Karpas-422 (cell line): ENCODE measurements around the gene WDR31. TPM values are rescaled to one million over a fixed set of nuclear protein-coding genes. Genes with fewer than 3 reads are reported as not detected.
A peak's percentile ranks its signal among the peaks of the same experiment; 100 is the strongest.

Experiments used
- DNase-seq: peaks from one replicate; pipeline ENCODE4 v3.0.0-alpha.2; 2015
- H2AFZ ChIP-seq: fragments of 200-600 bp; sonication (generic); 2 replicates; pipeline ENCODE4 v1.6.1; 2014; ENCODE audit warnings: antibody characterized with exemption, low read length, mixed read lengths
- H3K27ac ChIP-seq: fragments of 200-600 bp; sonication (generic); 2 replicates; pipeline ENCODE4 v1.5.1; 2014; ENCODE audit warnings: mild to moderate bottlenecking, low read length, moderate library complexity
- H3K27me3 ChIP-seq: fragments of 200-600 bp; sonication (generic); 2 replicates; pipeline ENCODE4 v1.6.1; 2014; ENCODE audit warnings: low read length, mixed read lengths
- H3K36me3 ChIP-seq: fragments of 200-600 bp; sonication (generic); 2 replicates; pipeline ENCODE4 v1.6.1; 2014; ENCODE audit warnings: low read length, mixed read lengths; ENCODE audit not compliant: insufficient read depth
- H3K4me1 ChIP-seq: fragments of 200-600 bp; sonication (generic); 2 replicates; pipeline ENCODE4 v1.6.1; 2014; ENCODE audit warnings: mild to moderate bottlenecking, low read length, mixed read lengths
- H3K4me2 ChIP-seq: fragments of 200-600 bp; sonication (generic); 2 replicates; pipeline ENCODE4 v1.6.1; 2014; ENCODE audit warnings: low read length, low read depth, mild to moderate bottlenecking; ENCODE audit not compliant: poor library complexity, severe bottlenecking
- H3K4me3 ChIP-seq: fragments of 200-600 bp; sonication (generic); 2 replicates; pipeline ENCODE4 v1.5.1; 2014; ENCODE audit warnings: mild to moderate bottlenecking, antibody characterized with exemption, low read length, mixed read lengths
- H3K79me2 ChIP-seq: fragments of 200-600 bp; sonication (generic); 2 replicates; pipeline ENCODE4 v1.6.1; 2014; ENCODE audit warnings: mild to moderate bottlenecking, low read length, mixed read lengths
- H3K9ac ChIP-seq: fragments of 200-600 bp; sonication (generic); 2 replicates; pipeline ENCODE4 v1.6.0; 2014; ENCODE audit warnings: low read length
- H3K9me2 ChIP-seq: fragments of 200-600 bp; sonication (generic), shearing (Covaris generic); replicated peaks from 2 replicates; pipeline ENCODE4 v1.6.0; 2014; ENCODE audit warnings: mild to moderate bottlenecking, low read length, moderate library complexity; ENCODE audit not compliant: insufficient read depth
- H3K9me3 ChIP-seq: fragments of 300-700, 200-600 bp; sonication (generic); 2 replicates; pipeline ENCODE4 v1.6.1; 2014; ENCODE audit warnings: low read length, mixed read lengths
- H4K20me1 ChIP-seq: fragments of 200-600 bp; sonication (generic); 2 replicates; pipeline ENCODE4 v1.6.1; 2014; ENCODE audit warnings: mild to moderate bottlenecking, antibody characterized with exemption, low read length, low read depth; ENCODE audit not compliant: insufficient read depth
- total RNA-seq: library from RNA; depleted of rRNA; stranded (reverse); fragments of >200 nt; shearing (Covaris generic); gene quantifications from 2 replicates; pipeline ENCODE4 v1.2.3, GENCODE V29; 2014; ENCODE audit warnings: low replicate concordance

Gene WDR31
- total RNA-seq, 1 experiment from 2014 or later: 0.56 TPM

- no peaks in the 10 kb centered on the region for H3K36me3 ChIP-seq
- H3K4me1 ChIP-seq: peaks cover 8% of the 10 kb centered on the region
- H3K9me2 ChIP-seq: no peaks in the 10 kb centered on the region
- no peak overlapping the region for H2AFZ ChIP-seq
- no peaks in the 10 kb centered on the region for H4K20me1 ChIP-seq
- H3K27ac ChIP-seq: no peak overlapping the region
- DNase-seq: no peak
- no peaks in the 10 kb centered on the region for H3K9me3 ChIP-seq
- H3K9ac ChIP-seq: no peak overlapping the region
- H3K4me3 ChIP-seq: no peak overlapping the region
- H3K27me3 ChIP-seq: no peaks in the 10 kb centered on the region
- H3K4me2 ChIP-seq: no peak overlapping the region
- H3K79me2 ChIP-seq: no peaks in the 10 kb centered on the region
Measured at GRCh38 chr9:113350107-113350661, 10.1 kb upstream of the WDR31 start.

- no peak for DNase-seq
- Histone ChIP-seq H3K9me3 (no peaks in the 10 kb centered on the region), H3K9me2 (no peaks in the 10 kb centered on the region), H3K4me2 (no peak within 1 kb of the TSS), H4K20me1 (no peaks in the 10 kb centered on the region), H3K9ac (no peak within 1 kb of the TSS), H3K79me2 (no peaks in the 10 kb centered on the region), H3K27ac (no peak within 1 kb of the TSS), H3K4me1 (peaks cover 8% of the 10 kb centered on the region), H3K4me3 (no peak within 1 kb of the TSS), H3K36me3 (no peaks in the 10 kb centered on the region), H3K27me3 (no peaks in the 10 kb centered on the region), H2AFZ (no peak within 1 kb of the TSS)
Measured at GRCh38 chr9:113349445-113350094, 9.5 kb upstream of the WDR31 start, which contains the start of gene BSPRY. TSS of gene BSPRY (plus strand) at chr9:113349541. CDS start at chr9:113349580, 39 bp downstream.

GRCh38 chr9:113349066-113349444 is 9.0 kb upstream of the WDR31 start:
- no peak overlapping the region for H3K4me3 ChIP-seq

GRCh38 chr9:113348437-113348836 is 8.4 kb upstream of the WDR31 start:
- H3K4me1 ChIP-seq: peaks cover 8% of the 10 kb centered on the region
- H3K9me2 ChIP-seq: no peaks in the 10 kb centered on the region
- no peaks in the 10 kb centered on the region for H3K27me3 ChIP-seq
- no peaks in the 10 kb centered on the region for H3K9me3 ChIP-seq
- no peaks in the 10 kb centered on the region for H4K20me1 ChIP-seq
- no peak for DNase-seq
- H3K36me3 ChIP-seq: no peaks in the 10 kb centered on the region
- no peaks in the 10 kb centered on the region for H3K79me2 ChIP-seq
- H3K4me3 ChIP-seq: no peak overlapping the region
- no peak overlapping the region for H3K9ac ChIP-seq
- no peak overlapping the region for H3K4me2 ChIP-seq
- H2AFZ ChIP-seq: no peak overlapping the region
- no peak overlapping the region for H3K27ac ChIP-seq

More at GRCh38 chr9:113349066-113349444, 9.0 kb upstream of the WDR31 start:
- no peak overlapping the region for H3K27ac ChIP-seq
- no peak overlapping the region for H2AFZ ChIP-seq
- no peaks in the 10 kb centered on the region for H3K36me3 ChIP-seq
- H3K4me2 ChIP-seq: no peak overlapping the region
- no peaks in the 10 kb centered on the region for H3K27me3 ChIP-seq
- no peak for DNase-seq
- H3K79me2 ChIP-seq: no peaks in the 10 kb centered on the region
- H3K4me1 ChIP-seq: peaks cover 8% of the 10 kb centered on the region
- H4K20me1 ChIP-seq: no peaks in the 10 kb centered on the region
- no peak overlapping the region for H3K9ac ChIP-seq
- no peaks in the 10 kb centered on the region for H3K9me2 ChIP-seq
- no peaks in the 10 kb centered on the region for H3K9me3 ChIP-seq

- H3K36me3 ChIP-seq: no peaks in the 10 kb centered on the region
- H3K4me2 ChIP-seq: no peak overlapping the region
- no peak overlapping the region for H3K27ac ChIP-seq
- no peaks in the 10 kb centered on the region for H4K20me1 ChIP-seq
- no peak overlapping the region for H2AFZ ChIP-seq
- H3K9me3 ChIP-seq: no peaks in the 10 kb centered on the region
- H3K4me1 ChIP-seq: peaks cover 1% of the 10 kb centered on the region
- H3K79me2 ChIP-seq: no peaks in the 10 kb centered on the region
- H3K9ac ChIP-seq: no peak overlapping the region
- no peaks in the 10 kb centered on the region for H3K9me2 ChIP-seq
- DNase-seq: no peak
- H3K27me3 ChIP-seq: no peaks in the 10 kb centered on the region
- H3K4me3 ChIP-seq: no peak overlapping the region
Measured at GRCh38 chr9:113345671-113346070, 5.6 kb upstream of the WDR31 start.

DNA sequence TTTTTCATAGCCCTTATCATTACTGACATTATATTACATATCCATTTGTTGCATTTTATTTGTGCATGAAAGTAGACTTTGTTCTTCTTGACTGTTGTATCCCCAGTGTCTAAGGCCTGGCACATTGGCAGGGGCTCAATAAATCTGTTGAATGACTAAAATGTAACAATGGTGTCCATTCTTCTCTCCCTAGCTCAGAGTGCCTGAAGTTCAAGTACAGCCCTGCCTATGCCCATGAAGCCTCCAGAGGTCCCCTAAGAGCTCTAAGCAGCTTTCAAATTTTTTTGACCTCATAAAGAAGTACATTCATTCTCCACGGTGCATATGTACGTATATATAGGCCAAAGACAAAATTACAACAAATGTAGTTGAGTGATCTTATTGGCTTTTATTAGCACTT is 5.1 kb upstream of the WDR31 start:
- Histone ChIP-seq H3K27ac (no peak overlapping the region), H3K4me1 (peaks cover 5% of the 10 kb centered on the region), H3K4me3 (no peak overlapping the region), H3K9me3 (no peaks in the 10 kb centered on the region), H3K9me2 (no peaks in the 10 kb centered on the region), H3K9ac (no peak overlapping the region), H3K27me3 (no peaks in the 10 kb centered on the region), H4K20me1 (no peaks in the 10 kb centered on the region), H2AFZ (no peak overlapping the region), H3K4me2 (no peak overlapping the region), H3K79me2 (no peaks in the 10 kb centered on the region), H3K36me3 (no peaks in the 10 kb centered on the region)
- DNase-seq: no peak

GRCh38 chr9:113343732-113344231 is 3.7 kb upstream of the WDR31 start:
- Histone ChIP-seq H4K20me1 (no peaks in the 10 kb centered on the region), H3K27ac (no peak overlapping the region), H3K4me1 (peaks cover 14% of the 10 kb centered on the region), H3K27me3 (0 out of 2 replicates have a peak, but pooled peaks cover 3% of the 10 kb centered on the region), H3K9me3 (no peaks in the 10 kb centered on the region), H3K36me3 (no peaks in the 10 kb centered on the region), H3K9ac (no peak overlapping the region), H3K4me3 (no peak overlapping the region), H3K79me2 (no peaks in the 10 kb centered on the region), H2AFZ (peak overlapping the region; percentile 65; the same call in 1 of the 2 replicates), H3K4me2 (no peak overlapping the region), H3K9me2 (no peaks in the 10 kb centered on the region)
- DNase-seq: no peak

DNA sequence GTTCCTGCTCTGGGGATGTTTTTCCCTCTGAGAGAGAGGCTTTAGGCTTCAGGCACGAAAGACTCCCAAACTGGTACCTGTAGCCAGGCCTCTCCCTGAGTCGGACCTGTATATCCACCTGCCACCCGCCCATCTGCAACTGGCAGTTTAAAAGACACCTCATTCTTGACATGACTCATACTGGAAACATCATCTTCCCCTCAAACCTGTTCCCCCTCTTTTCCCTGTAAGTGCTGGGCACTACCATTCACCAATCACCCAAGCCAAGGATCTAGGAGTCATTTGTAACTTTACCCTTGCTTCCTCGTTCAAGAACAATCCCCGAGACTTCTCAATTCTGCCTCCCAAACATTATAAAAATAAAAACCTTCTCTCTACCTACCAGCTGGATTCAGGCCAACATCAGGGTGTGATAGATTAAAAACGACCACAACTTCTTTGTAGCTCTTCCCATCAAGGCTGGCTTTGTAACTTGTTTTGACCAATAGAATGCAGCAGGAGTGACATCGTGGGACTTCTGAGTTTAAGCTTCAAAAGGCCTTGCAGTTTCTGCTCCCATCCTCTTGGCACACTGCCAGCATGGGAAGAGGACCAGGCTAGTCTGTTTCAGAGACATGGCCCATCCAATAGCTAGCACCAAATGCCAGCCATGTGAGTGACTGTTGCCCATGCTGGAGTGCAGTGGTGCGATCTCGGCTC is 1.8 kb upstream of the WDR31 start:
- Histone ChIP-seq H2AFZ (no peak overlapping the region), H3K36me3 (no peaks in the 10 kb centered on the region), H3K9me2 (no peaks in the 10 kb centered on the region), H3K9ac (no peak overlapping the region), H3K4me1 (peaks cover 14% of the 10 kb centered on the region), H3K4me3 (no peak overlapping the region), H3K4me2 (no peak overlapping the region), H4K20me1 (no peaks in the 10 kb centered on the region), H3K27ac (no peak overlapping the region), H3K27me3 (0 out of 2 replicates have a peak, but pooled peaks cover 3% of the 10 kb centered on the region), H3K9me3 (no peaks in the 10 kb centered on the region), H3K79me2 (no peaks in the 10 kb centered on the region)
- no peak for DNase-seq
